Measurements from ENCODE around the gene NFAT5. TPM values are rescaled to one million over a fixed set of nuclear protein-coding genes. Genes with fewer than 3 reads are reported as not detected.
"Not testable (repeated sequence)": the region's sequence is repeated elsewhere in the genome, so short reads cannot be mapped to it uniquely, and the experiment has no call there.

NFAT5 gene
- total and polyA plus RNA-seq, 9 of the 15 experiments (the other 6 are each of a cell fraction or from before 2014, with no cell fraction given): 0.78 to 20.5 (median 12.4) TPM

DNA sequence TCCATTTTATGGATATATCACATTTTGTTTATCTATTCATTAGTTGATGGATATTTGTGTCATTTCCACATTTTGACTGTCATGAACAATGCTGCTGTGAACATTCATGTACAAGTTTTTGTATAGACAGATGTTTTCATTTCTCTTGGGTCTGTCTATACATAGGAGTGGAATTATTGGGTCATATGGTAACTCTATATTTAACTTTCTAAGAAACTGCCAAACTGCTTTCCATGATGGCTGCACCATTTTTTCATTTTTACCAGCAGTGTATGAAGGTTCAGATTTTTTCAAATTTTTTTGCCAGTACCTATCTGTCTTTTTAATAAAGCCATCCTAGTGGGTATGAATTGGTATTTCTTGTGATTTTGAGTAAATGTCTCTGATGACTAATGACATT lies 15.5 kb downstream of the NFAT5 start:
- Histone ChIP-seq H3K27me3 (ENCODE audit: control insufficient read depth in 2 of 2, insufficient read depth in 2 of 2, low read length in 2 of 2) (no peaks in the 10 kb centered on the region), H3K4me2 (ENCODE audit: insufficient read depth, low read length) (no peak overlapping the region), H3K79me2 (ENCODE audit: control insufficient read depth, insufficient read depth, low read length) (peaks cover 75% of the 10 kb centered on the region), H4K20me1 (replicated peaks; ENCODE audit: control insufficient read depth, insufficient read depth, low read length) (no peaks in the 10 kb centered on the region; the same call in 1 of the 2 replicates), H2AFZ (ENCODE audit: low read depth, low read length) (no peak overlapping the region), H3K4me1 (replicated peaks in 1 of 2; ENCODE audit: control insufficient read depth in 2 of 2, insufficient read depth in 2 of 2, low read length in 2 of 2) (no peaks in the 10 kb centered on the region), H3K4me3 (no peak overlapping the region), H3K36me3 (ENCODE audit: control insufficient read depth, insufficient read depth, low read length) (peaks cover 17% of the 10 kb centered on the region), H3K9ac (ENCODE audit: insufficient read depth in 1 of 2, low read depth in 2 of 2, low read length in 2 of 2) (no peak overlapping the region), H3K9me1 (ENCODE audit: control insufficient read depth, insufficient read depth, low read length) (no peaks in the 10 kb centered on the region), H3K27ac (ENCODE audit: extremely low read depth, low read depth, low read length) (no peak overlapping the region), H3K9me3 (replicated peaks; ENCODE audit: control insufficient read depth, insufficient read depth, low read depth, low read length) (no peaks in the 10 kb centered on the region)
- TF ChIP-seq MEF2D (tag; conservative IDR thresholded peaks at IDR 0.05; ENCODE audit: low read depth) (no peak), BCL6 (CRISPR knock-in tag; IDR thresholded peaks at IDR 0.05) (no peak), MEIS2 (IDR thresholded peaks at IDR 0.05; ENCODE audit: partially characterized antibody) (no peak), NFE2 (IDR thresholded peaks at IDR 0.05; ENCODE audit: low read depth) (no peak), ZNF197 (CRISPR knock-in tag; IDR thresholded peaks at IDR 0.05; ENCODE audit: low read depth) (no peak), U2AF1 (optimal IDR thresholded peaks at IDR 0.05; ENCODE audit: low read depth, low read length) (no peak), SUPT5H (IDR thresholded peaks at IDR 0.05) (no peak), ZNF274 (IDR thresholded peaks at IDR 0.05; ENCODE audit: borderline replicate concordance, low read depth, low read length) (no peak), ZNF23 (CRISPR knock-in tag; IDR thresholded peaks at IDR 0.05) (no peak), TRIM28 (IDR thresholded peaks at IDR 0.05) (no peak), XRCC3 (IDR thresholded peaks at IDR 0.05) (no peak), ZNF384 (IDR thresholded peaks at IDR 0.05; ENCODE audit: low read depth, low read length) (no peak), BRF1 (IDR thresholded peaks at IDR 0.05; ENCODE audit: borderline replicate concordance, extremely low read depth, insufficient read length) (no peak), PHF21A (IDR thresholded peaks at IDR 0.05; ENCODE audit: borderline replicate concordance, low read depth) (no peak), DDX20 (tag; IDR thresholded peaks at IDR 0.05; ENCODE audit: low read depth) (no peak), GABPB2 (CRISPR knock-in tag; conservative IDR thresholded peaks at IDR 0.05) (no peak)
- TF ChIP-seq, protein P1, sequence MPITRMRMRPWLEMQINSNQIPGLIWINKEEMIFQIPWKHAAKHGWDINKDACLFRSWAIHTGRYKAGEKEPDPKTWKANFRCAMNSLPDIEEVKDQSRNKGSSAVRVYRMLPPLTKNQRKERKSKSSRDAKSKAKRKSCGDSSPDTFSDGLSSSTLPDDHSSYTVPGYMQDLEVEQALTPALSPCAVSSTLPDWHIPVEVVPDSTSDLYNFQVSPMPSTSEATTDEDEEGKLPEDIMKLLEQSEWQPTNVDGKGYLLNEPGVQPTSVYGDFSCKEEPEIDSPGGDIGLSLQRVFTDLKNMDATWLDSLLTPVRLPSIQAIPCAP (CRISPR knock-in tag; IDR thresholded peaks at IDR 0.05; ENCODE audit: borderline replicate concordance): no peak
- TF ChIP-seq, protein P2, sequence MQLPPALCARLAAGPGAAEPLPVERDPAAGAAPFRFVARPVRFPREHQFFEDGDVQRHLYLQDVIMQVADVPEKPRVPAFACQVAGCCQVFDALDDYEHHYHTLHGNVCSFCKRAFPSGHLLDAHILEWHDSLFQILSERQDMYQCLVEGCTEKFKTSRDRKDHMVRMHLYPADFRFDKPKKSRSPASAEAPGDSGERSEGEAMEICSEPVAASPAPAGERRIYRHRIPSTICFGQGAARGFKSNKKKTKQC (CRISPR knock-in tag; IDR thresholded peaks at IDR 0.05): no peak
- intact Hi-C loops (cut with micrococcal nuclease) (no loop called here), in situ Hi-C loops (cut with MboI) (no loop called here)
- no peak for ATAC-seq
- DNase-seq (ENCODE audit: extremely low read depth in 1 of 4, low spot score in 3 of 4): no peak
- FAIRE-seq: no peak
- ChIA-PET CTCF (ENCODE audit: low intra/inter-chr PET ratio) (no interaction called here), POLR2A (interaction anchor here (4.4 kb wide), 1 partner anchor 12 kb away, joined by 31 read pairs; no protein-coding TSS in a partner anchor)
- BruUV-seq (replicated peaks): no TSS peak

DNA sequence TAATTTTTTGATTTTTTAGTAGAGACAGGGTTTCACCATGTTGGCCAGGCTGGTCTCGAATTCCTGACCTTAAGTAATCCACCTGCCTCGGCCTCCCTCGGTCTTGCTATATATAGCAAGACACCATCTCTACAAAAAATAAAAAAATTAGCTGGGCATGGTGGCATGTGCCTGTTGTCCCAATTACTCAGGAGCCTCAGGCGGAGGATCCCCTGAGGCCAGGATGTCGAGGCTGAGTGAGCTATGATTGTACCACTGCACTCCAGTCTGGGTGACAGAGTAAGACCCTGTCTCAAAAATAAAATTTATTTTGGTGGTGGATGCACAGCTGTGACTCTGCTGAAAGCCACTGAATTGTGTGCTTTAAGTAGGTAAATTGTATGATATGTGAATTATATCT lies 18.7 kb downstream of the NFAT5 start:
- FAIRE-seq; BruUV-seq (replicated peaks); H3K27ac ChIP-seq (ENCODE audit: extremely low read depth, low read depth, low read length); intact Hi-C loops (cut with micrococcal nuclease); in situ Hi-C loops (cut with MboI); H3K27me3 ChIP-seq (ENCODE audit: control insufficient read depth in 2 of 2, insufficient read depth in 2 of 2, low read length in 2 of 2); H3K4me3 ChIP-seq; ATAC-seq; H3K9ac ChIP-seq (ENCODE audit: insufficient read depth in 1 of 2, low read depth in 2 of 2, low read length in 2 of 2); H3K4me1 ChIP-seq (replicated peaks in 1 of 2; ENCODE audit: control insufficient read depth in 2 of 2, insufficient read depth in 2 of 2, low read length in 2 of 2); H2AFZ ChIP-seq (ENCODE audit: low read depth, low read length); H3K4me2 ChIP-seq (ENCODE audit: insufficient read depth, low read length); H3K9me3 ChIP-seq (replicated peaks; ENCODE audit: control insufficient read depth, insufficient read depth, low read depth, low read length); H3K9me1 ChIP-seq (ENCODE audit: control insufficient read depth, insufficient read depth, low read length); CTCF ChIA-PET (ENCODE audit: low intra/inter-chr PET ratio); DNase-seq (ENCODE audit: extremely low read depth in 1 of 4, low spot score in 3 of 4); H4K20me1 ChIP-seq (replicated peaks; ENCODE audit: control insufficient read depth, insufficient read depth, low read length): not testable (repeated sequence)
- POLR2A ChIA-PET: interaction anchor here (0.6 to 4.4 kb wide), 3 partner anchors 15 to 160 kb away, joined by 3 to 31 read pairs (median 3); no protein-coding TSS in a partner anchor
- WGBS (ENCODE audit: insufficient coverage, low coverage, missing lambda C conversion rate): 87% methylated on average over 5 of the region's 5 CpGs
- peaks cover 60% of the 10 kb centered on the region for H3K79me2 ChIP-seq (ENCODE audit: control insufficient read depth, insufficient read depth, low read length)
- peaks cover 11% of the 10 kb centered on the region; the same call in 2 of the 3 replicates for H3K36me3 ChIP-seq (ENCODE audit: control insufficient read depth, insufficient read depth, low read length)

All from K562 (cell line).